GM19467 (cell line): Measurements from ENCODE around the gene SNX19.

Source experiments
- ATAC-seq: cut with Tn5 transposase; IDR thresholded peaks from one replicate; pipeline ENCODE4 v1.9.1; 2021; ENCODE audit warnings: mild to moderate bottlenecking, moderate library complexity; ENCODE audit not compliant: unreplicated experiment

The SNX19 gene

GRCh38 chr11:130906616-130907015 lies 9.7 kb downstream of the SNX19 start:
- ATAC-seq: no peak

- no peak for ATAC-seq
These were observed 10.8 kb downstream of the SNX19 start for GRCh38 chr11:130905512-130905911.

- no peak for ATAC-seq
These were observed 11.9 kb downstream of the SNX19 start for GRCh38 chr11:130904380-130904779.

DNA sequence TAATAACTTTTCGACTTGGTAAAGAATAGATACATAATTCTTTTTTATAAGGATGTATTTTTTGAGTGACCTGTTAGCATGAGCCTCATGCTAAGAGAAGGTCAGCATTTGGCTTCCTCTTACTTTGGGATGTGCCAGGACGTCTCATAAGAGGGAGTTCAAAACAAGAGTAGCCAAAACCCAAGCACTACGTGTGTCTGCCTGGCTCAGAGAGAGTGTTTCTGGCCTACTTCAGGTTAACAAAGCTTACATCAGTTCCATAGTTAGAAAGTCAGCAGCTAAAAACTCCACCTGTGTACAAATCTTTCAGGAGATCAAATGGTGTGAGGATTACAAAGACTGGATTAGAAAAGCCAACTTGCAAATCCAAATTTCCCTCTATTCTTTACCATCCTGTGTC lies 13.9 kb downstream of the SNX19 start:
- ATAC-seq: no peak

GRCh38 chr11:130899106-130899505 lies 17.2 kb downstream of the SNX19 start:
- ATAC-seq: no peak

DNA sequence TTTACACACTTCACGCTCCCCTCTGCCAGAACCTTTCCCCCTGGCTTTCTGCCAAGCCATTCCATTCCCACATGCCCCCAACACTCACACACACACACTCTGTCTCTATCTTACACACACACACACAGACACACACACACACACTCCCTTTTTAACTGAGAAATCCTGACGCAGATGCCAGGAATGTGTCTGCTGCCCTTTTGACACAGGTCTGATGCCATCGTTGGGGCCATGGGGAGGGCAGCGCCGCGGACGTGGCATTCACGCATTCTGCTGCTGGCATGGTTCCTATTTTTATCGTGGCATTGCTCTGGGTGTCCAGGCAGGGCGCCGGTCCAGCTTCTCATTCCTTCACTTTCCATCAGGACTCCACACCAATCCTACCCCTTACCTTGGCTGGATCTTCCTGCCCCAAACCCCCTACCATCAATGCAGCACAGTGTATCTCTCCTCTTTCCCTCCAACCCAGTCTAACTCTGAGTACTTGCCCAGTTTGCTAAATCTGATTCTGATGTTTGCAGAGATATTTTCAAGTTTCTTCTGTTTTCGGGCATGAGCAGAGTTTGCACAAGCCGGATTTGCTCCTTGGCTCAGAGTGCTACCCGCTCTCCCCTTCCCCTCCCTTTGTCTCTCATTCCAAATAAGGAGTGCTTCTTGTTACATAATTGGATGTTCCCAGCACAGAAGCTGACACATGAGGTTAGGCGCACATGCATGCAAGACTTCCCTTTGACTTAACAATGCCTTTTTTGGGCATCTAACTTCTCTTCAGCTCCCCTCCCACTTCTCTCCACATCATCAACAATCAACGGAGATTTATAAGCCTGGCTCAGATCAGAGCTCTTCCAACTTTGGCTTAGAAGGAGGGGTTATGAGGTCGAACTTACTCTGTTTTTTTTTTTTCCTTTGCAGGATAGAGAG lies 18.8 kb downstream of the SNX19 start:
- no peak for ATAC-seq

GRCh38 chr11:130894322-130895025 lies 21.8 kb downstream of the SNX19 start:
- ATAC-seq: peak; percentile 84

GRCh38 chr11:130892861-130893260 lies 23.4 kb downstream of the SNX19 start:
- ATAC-seq: no peak

GRCh38 chr11:130891326-130891725 lies 25.0 kb downstream of the SNX19 start:
- ATAC-seq: no peak

- no peak for ATAC-seq
These were observed 26.1 kb downstream of the SNX19 start for GRCh38 chr11:130890039-130890745.

GRCh38 chr11:130888790-130889189 lies 27.5 kb downstream of the SNX19 start:
- ATAC-seq: no peak

DNA sequence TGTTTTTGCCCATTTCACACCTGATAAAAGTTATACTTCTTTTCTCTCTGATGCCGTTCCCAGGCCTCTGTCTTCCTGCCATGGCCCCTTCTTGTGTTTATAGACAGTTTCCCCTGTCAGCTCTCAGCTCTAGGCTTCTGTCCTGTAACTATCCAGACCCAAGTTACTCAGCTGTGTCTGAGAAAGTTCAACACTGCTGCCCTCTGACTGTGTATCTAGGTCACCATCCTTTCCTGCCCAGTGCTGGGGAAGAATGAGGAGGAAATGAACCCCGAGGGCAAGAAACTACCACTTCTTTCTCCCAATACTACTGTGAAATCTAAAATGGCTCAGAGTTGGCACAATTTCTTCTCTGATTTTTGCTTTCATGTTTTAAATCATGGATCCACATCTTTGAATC lies 29.6 kb downstream of the SNX19 start:
- no peak for ATAC-seq

DNA sequence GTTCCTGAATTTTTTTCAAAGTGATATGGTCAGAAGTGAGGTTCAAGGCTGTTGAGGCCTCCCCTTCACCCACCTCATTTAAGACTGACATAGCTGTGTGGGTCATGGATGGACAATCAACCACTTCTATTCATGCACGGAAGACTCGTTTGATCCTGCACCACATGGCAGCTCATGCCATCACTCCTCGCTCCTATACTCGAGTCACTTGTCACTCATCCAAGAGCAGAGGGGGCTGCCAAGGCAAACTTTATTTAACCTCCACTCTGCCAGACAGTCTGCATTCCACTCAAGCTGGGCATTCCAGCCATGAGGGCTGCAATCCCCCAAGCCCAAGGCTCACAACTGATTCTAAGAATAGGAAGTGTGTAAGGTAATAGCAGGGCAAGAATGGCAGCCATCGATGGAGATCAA lies 34.1 kb downstream of the SNX19 start:
- no peak for ATAC-seq

GRCh38 chr11:130881475-130882137 lies 34.7 kb downstream of the SNX19 start:
- ATAC-seq: no peak

- ATAC-seq: no peak
These were observed 36.4 kb downstream of the SNX19 start for GRCh38 chr11:130879836-130880235.

DNA sequence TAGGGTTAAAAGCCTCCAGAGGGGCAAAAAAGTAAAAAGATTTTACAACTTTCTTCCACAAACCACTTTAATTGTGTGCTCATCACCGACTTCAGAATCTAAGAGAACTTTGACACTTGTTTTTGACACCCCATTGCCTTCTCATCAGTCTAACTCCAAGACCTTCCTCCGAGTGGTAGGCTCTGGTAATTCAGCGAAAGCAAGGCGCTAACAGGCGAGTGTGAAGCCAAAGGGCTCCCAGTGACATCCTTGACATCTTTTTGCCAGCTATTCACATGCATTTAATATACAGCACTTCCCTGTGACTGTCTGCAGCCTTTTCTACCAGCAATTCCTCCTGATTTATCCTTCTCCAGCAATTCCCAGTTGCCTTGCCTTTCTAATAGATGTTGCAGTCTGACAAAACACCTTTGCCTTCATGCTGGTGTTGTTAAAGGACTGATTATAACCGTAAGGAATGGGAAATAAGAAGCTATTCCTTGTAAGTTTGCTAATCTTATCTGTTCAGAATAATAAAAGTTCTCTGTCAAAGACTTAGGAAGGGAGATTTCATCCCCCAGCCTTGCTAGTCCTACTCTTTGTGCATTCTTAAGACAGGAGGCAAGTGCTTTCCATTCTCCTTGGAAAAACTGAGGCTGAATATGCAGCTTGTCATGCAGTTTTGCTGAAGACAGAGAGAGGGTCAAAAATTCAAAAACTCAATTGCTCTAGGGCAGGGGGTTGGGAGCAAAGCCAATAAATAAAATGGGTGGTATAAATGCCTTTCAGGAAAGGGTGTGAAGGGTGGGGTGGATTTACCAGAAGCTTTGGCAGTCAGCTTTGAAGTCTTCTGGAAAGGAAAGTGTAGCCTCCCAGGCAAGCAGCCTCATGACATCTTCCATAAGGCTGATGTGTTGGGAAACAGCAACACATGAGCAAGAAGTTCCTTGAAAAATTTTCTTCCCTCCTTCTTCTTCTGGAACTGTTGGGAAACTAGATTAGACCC lies 39.1 kb downstream of the SNX19 start:
- ATAC-seq: no peak

- no peak for ATAC-seq
These were observed 40.2 kb downstream of the SNX19 start for GRCh38 chr11:130876100-130876499.

DNA sequence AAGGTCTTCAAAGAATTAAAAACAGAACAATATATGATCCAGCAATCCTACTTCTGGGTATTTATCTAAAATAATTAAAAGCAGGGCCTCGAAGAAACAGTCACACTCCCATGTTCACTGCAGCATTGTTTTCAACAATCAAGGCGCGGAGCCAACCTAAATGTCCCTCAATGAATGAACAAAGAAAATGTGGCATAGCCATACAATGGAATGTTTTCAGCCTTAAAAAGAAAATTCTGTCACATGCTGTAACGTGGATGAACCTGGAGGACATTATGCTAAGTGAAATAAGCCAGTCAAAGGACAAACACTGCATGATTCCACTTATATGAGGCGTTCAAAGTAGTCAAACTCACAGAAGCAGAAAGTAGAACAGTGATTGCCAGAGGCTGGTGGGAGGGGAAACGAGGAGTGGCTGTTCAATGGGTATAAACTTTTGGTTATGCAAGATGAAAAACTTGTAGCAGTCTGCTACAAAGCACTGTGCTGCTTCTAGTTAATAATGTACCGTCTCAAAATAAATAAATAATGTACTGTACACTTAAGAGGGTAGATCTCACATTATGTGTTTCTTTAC lies 41.2 kb downstream of the SNX19 start:
- no peak for ATAC-seq

GRCh38 chr11:130874396-130874795 lies 41.9 kb downstream of the SNX19 start:
- ATAC-seq: no peak
